Loucy (cell line): ENCODE results near the gene ATXN7L1.

Experiments
- H2AFZ ChIP-seq: fragments of 200-600 bp; sonication (generic); 2 replicates; pipeline ENCODE4 v1.6.0; 2016; ENCODE audit warnings: antibody characterized with exemption, mild to moderate bottlenecking, low read length, moderate library complexity
- H3F3A ChIP-seq: fragments of 200-600 bp; 2 replicates; pipeline ENCODE4 v1.6.0; 2016; ENCODE audit warnings: antibody characterized with exemption, low read depth, mild to moderate bottlenecking
- H3K27me3 ChIP-seq: fragments of 200-600 bp; sonication (generic); 2 replicates; pipeline ENCODE4 v1.6.1; 2014; ENCODE audit warnings: low read length, mild to moderate bottlenecking; ENCODE audit not compliant: insufficient read depth, poor library complexity, severe bottlenecking
- H3K36me3 ChIP-seq: fragments of 200-600 bp; sonication (generic); 2 replicates; pipeline ENCODE4 v1.6.1; 2016; ENCODE audit warnings: low read length; ENCODE audit not compliant: insufficient read depth
- H3K4me1 ChIP-seq: fragments of 200-600 bp; sonication (generic); 2 replicates; pipeline ENCODE4 v1.5.1; 2014; ENCODE audit warnings: low read length, mild to moderate bottlenecking; ENCODE audit not compliant: insufficient read depth, poor library complexity, severe bottlenecking
- H3K4me2 ChIP-seq: fragments of 200-600 bp; sonication (generic); 2 replicates; pipeline ENCODE4 v1.6.0; 2014; ENCODE audit warnings: antibody characterized with exemption, low read length, low read depth, mild to moderate bottlenecking; ENCODE audit not compliant: poor library complexity, severe bottlenecking
- H3K4me3 ChIP-seq: fragments of 200-600 bp; sonication (generic); 2 replicates; pipeline ENCODE4 v1.5.1; 2014; ENCODE audit warnings: low read length, mild to moderate bottlenecking, mixed read lengths; ENCODE audit not compliant: poor library complexity, severe bottlenecking
- H3K79me2 ChIP-seq: fragments of 200-600 bp; sonication (generic); 2 replicates; pipeline ENCODE4 v1.6.1; 2014; ENCODE audit warnings: low read length; ENCODE audit not compliant: insufficient read depth
- H3K9ac ChIP-seq: fragments of 200-600 bp; sonication (generic); 2 replicates; pipeline ENCODE4 v1.6.0; 2014; ENCODE audit warnings: mild to moderate bottlenecking, low read depth, low read length, moderate library complexity; ENCODE audit not compliant: poor library complexity, severe bottlenecking
- H3K9me2 ChIP-seq: fragments of 200-600 bp; sonication (generic); replicated peaks from 2 replicates; pipeline ENCODE4 v1.6.1; 2016; ENCODE audit warnings: low read depth, low read length, mixed read lengths
- H3K9me3 ChIP-seq: fragments of 200-600 bp; sonication (generic); 2 replicates; pipeline ENCODE4 v1.6.1; 2014; ENCODE audit warnings: mild to moderate bottlenecking, antibody characterized with exemption, low read length, low read depth; ENCODE audit not compliant: insufficient read depth
- H4K20me1 ChIP-seq: fragments of 200-600 bp; sonication (generic); 2 replicates; pipeline ENCODE4 v1.6.0; 2014; ENCODE audit warnings: antibody characterized with exemption, low read length, mild to moderate bottlenecking; ENCODE audit not compliant: insufficient read depth, poor library complexity, severe bottlenecking
- EZH2phosphoT487 ChIP-seq: fragments of 200-600 bp; IDR thresholded peaks from 2 replicates; pipeline ENCODE4 v1.6.1; 2018; ENCODE audit warnings: antibody characterized with exemption, mild to moderate bottlenecking, moderate library complexity, borderline replicate concordance
- TF ChIP-seq, protein P1 (sequence below): fragments of 200-600 bp; sonication (generic); conservative IDR thresholded peaks from 2 replicates; pipeline ENCODE4 v1.5.1; 2014; ENCODE audit warnings: mild to moderate bottlenecking, antibody characterized with exemption, low read length

The ATXN7L1 gene

DNA sequence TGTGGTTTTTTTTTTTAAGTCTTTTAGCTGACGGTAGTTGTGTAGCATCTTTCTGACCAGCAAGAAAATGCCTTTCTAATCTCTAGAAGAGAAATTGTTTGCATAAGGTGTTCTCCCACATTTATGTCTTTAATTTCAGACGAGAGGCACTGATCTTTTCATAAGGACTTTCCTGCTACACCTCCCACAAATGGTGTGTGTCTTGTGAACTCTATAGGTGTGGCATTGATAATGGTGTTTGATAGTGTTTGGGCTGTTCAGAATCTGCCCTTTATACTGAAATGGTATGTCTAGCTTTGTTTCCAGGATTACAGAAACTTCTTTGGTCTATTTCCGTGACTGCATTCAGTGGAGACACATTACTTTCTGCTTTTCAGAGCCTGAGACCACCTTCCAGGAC is 21.6 kb upstream of the ATXN7L1 start:
- H2AFZ ChIP-seq = no peak overlapping the region
- H3K9ac ChIP-seq = no peak overlapping the region
- H3K9me3 ChIP-seq = no peaks in the 10 kb centered on the region
- H3F3A ChIP-seq = no peaks in the 10 kb centered on the region
- H3K4me3 ChIP-seq = no peak overlapping the region
- H3K9me2 ChIP-seq = no peaks in the 10 kb centered on the region
- no peaks in the 10 kb centered on the region for H4K20me1 ChIP-seq
- no peaks in the 10 kb centered on the region for H3K79me2 ChIP-seq
- H3K36me3 ChIP-seq = no peaks in the 10 kb centered on the region
- no peaks in the 10 kb centered on the region for H3K4me1 ChIP-seq
- H3K4me2 ChIP-seq = no peak overlapping the region
- TF ChIP-seq, protein P1, sequence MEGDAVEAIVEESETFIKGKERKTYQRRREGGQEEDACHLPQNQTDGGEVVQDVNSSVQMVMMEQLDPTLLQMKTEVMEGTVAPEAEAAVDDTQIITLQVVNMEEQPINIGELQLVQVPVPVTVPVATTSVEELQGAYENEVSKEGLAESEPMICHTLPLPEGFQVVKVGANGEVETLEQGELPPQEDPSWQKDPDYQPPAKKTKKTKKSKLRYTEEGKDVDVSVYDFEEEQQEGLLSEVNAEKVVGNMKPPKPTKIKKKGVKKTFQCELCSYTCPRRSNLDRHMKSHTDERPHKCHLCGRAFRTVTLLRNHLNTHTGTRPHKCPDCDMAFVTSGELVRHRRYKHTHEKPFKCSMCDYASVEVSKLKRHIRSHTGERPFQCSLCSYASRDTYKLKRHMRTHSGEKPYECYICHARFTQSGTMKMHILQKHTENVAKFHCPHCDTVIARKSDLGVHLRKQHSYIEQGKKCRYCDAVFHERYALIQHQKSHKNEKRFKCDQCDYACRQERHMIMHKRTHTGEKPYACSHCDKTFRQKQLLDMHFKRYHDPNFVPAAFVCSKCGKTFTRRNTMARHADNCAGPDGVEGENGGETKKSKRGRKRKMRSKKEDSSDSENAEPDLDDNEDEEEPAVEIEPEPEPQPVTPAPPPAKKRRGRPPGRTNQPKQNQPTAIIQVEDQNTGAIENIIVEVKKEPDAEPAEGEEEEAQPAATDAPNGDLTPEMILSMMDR = no peak
- no peak for TF ChIP-seq EZH2phosphoT487
- H3K27me3 ChIP-seq = no peaks in the 10 kb centered on the region

DNA sequence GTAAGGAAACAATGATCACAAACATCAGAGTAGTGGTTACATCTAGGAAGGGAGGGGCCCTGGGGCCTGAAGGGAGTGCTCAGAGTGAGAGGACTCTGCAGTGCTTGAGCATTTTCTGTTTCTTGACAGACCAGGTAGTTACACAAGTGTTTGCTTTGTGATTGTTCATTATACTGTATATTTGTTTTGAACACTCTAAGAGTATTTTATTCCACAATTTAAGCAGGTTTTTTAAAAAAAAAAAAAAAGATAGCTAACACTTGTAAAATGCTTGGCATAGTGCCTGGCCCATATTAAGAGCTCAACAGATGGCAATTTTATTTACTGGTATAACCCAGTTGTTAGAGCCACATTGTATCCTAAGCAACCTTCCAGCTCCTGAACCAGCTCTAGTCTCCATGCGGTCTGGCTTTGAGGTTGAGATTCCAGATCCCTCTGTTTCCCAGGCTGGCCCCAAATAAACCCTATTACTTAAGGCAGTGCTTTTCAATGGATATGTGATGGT is 20.1 kb upstream of the ATXN7L1 start:
- no peak overlapping the region for H3K4me2 ChIP-seq
- H3K9me2 ChIP-seq = no peaks in the 10 kb centered on the region
- no peaks in the 10 kb centered on the region for H3K9me3 ChIP-seq
- H4K20me1 ChIP-seq = no peaks in the 10 kb centered on the region
- no peak overlapping the region for H3K9ac ChIP-seq
- H3K4me1 ChIP-seq = no peaks in the 10 kb centered on the region
- no peak for TF ChIP-seq EZH2phosphoT487
- TF ChIP-seq, protein P1 = no peak
- H3K36me3 ChIP-seq = no peaks in the 10 kb centered on the region
- no peaks in the 10 kb centered on the region for H3F3A ChIP-seq
- H3K27me3 ChIP-seq = no peaks in the 10 kb centered on the region
- no peak overlapping the region for H3K4me3 ChIP-seq
- no peak overlapping the region for H2AFZ ChIP-seq
- H3K79me2 ChIP-seq = no peaks in the 10 kb centered on the region

DNA sequence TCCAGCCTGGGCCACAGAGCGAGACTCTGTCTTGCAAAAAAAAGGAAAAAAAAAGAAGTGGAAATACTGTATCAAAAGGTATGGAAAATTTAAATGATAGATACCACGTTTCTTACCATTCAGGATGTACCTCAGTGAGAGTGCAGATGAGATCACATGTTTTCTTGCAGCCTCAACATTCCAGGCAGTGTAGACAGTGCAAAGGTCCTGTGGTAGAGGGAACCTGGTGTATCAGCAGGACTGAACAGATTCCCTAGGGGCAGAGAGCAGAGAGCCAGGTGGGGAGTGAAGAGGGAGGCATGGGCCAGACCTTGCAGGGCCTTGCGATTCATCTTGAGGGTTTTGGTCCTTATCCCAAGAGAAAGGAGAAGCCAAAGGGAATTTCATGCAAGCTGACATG is 17.7 kb upstream of the ATXN7L1 start:
- H3K9me3 ChIP-seq = no peaks in the 10 kb centered on the region
- H3K27me3 ChIP-seq = no peaks in the 10 kb centered on the region
- H3K4me2 ChIP-seq = no peak overlapping the region
- no peaks in the 10 kb centered on the region for H3K79me2 ChIP-seq
- no peak overlapping the region for H2AFZ ChIP-seq
- H3F3A ChIP-seq = no peaks in the 10 kb centered on the region
- no peaks in the 10 kb centered on the region for H3K36me3 ChIP-seq
- H3K4me3 ChIP-seq = no peak overlapping the region
- no peak overlapping the region for H3K9ac ChIP-seq
- no peak for TF ChIP-seq EZH2phosphoT487
- TF ChIP-seq, protein P1 = no peak
- H3K9me2 ChIP-seq = no peaks in the 10 kb centered on the region
- H3K4me1 ChIP-seq = no peaks in the 10 kb centered on the region
- H4K20me1 ChIP-seq = no peaks in the 10 kb centered on the region
